Limb (tissue), 2 donors: Measurements from ENCODE around the gene ARAF.

Experiments
- DNase-seq, 2 donors: peaks; one replicate each; pipeline ENCODE4 v3.0.0-alpha.2; 2016; ENCODE audit errors: extremely low spot score in 2 of 2

The ARAF gene

GRCh38 chrX:47563801-47564315 is 2.9 kb downstream of the ARAF start:
- no peak for DNase-seq

GRCh38 chrX:47564438-47565085 is 3.6 kb downstream of the ARAF start:
- no peak for DNase-seq

- DNase-seq = no peak
Measured at GRCh38 chrX:47566841-47567240, 5.8 kb downstream of the ARAF start.

- no peak for DNase-seq
Measured at GRCh38 chrX:47568656-47569295, 7.8 kb downstream of the ARAF start.

GRCh38 chrX:47570794-47571193 is 9.8 kb downstream of the ARAF start:
- DNase-seq = no peak

GRCh38 chrX:47571215-47571614 is 10.2 kb downstream of the ARAF start:
- no peak for DNase-seq

- no peak for DNase-seq
Measured at GRCh38 chrX:47571896-47572295, 10.9 kb downstream of the ARAF start.

GRCh38 chrX:47572773-47573340 is 11.9 kb downstream of the ARAF start:
- DNase-seq = no peak

- DNase-seq = peak; percentile 42 to 75
Measured at GRCh38 chrX:47573341-47574075, 12.5 kb downstream of the ARAF start.

GRCh38 chrX:47574076-47574546 is 13.1 kb downstream of the ARAF start:
- DNase-seq = no peak

GRCh38 chrX:47574547-47575301 is 13.7 kb downstream of the ARAF start:
- DNase-seq = no peak

GRCh38 chrX:47576021-47576898 is 15.3 kb downstream of the ARAF start:
- no peak for DNase-seq

GRCh38 chrX:47577424-47577823 is 16.4 kb downstream of the ARAF start:
- no peak for DNase-seq

- no peak for DNase-seq
Measured at GRCh38 chrX:47577901-47578300, 16.9 kb downstream of the ARAF start.

GRCh38 chrX:47578692-47579091 is 17.7 kb downstream of the ARAF start:
- DNase-seq = no peak

- no peak for DNase-seq
Measured at GRCh38 chrX:47579537-47579936, 18.5 kb downstream of the ARAF start.

- DNase-seq = peak; percentile 85 to 87
Measured at GRCh38 chrX:47581731-47582647, 21.0 kb downstream of the ARAF start, which contains the start of gene TIMP1. TIMP1 (plus strand) TSS chrX:47582436; CDS start chrX:47583416, 980 bp downstream.

GRCh38 chrX:47583240-47583861 is 22.3 kb downstream of the ARAF start:
- DNase-seq = no peak

- DNase-seq = no peak
Measured at GRCh38 chrX:47584714-47585113, 23.7 kb downstream of the ARAF start.
